SK-N-SH treated with all-trans-retinoic acid at 6 μM for 48 hours (cell line): ENCODE results near the gene MARCHF10.
A peak's percentile ranks its signal among the peaks of the same experiment; 100 is the strongest.

Source experiments
- ATAC-seq: fragments of 200-7000 bp; cut with Tn5 transposase; 3 replicates; pipeline ENCODE4 v1.9.1; 2020; ENCODE audit warnings: mild to moderate bottlenecking, moderate library complexity
- ARNTL ChIP-seq: fragments of 450-650 bp; formaldehyde crosslinking; IDR thresholded peaks from 2 replicates; pipeline ENCODE4 v1.5.0; 2020; ENCODE audit warnings: low read depth, mild to moderate bottlenecking, moderate library complexity, borderline replicate concordance
- BACH2 ChIP-seq: fragments of 250-450 bp; sonication (Bioruptor Pico); IDR thresholded peaks from 2 replicates; pipeline ENCODE4 v1.9.0; 2021; ENCODE audit warnings: mild to moderate bottlenecking, borderline replicate concordance
- CSDC2 ChIP-seq: fragments of 250-450 bp; sonication (Bioruptor Pico); IDR thresholded peaks from 2 replicates; pipeline ENCODE4 v1.5.0; 2020; ENCODE audit warnings: mild to moderate bottlenecking, moderate library complexity
- ESRRG ChIP-seq: fragments of 250-450 bp; sonication (Bioruptor Pico); IDR thresholded peaks from 2 replicates; pipeline ENCODE4 v1.6.1; 2021; ENCODE audit warnings: mild to moderate bottlenecking
- ISL1 ChIP-seq: fragments of 250-450 bp; sonication (Bioruptor Pico); IDR thresholded peaks from 2 replicates; pipeline ENCODE4 v2.1.2; 2022; ENCODE audit warnings: mild to moderate bottlenecking, moderate library complexity
- PPARA ChIP-seq: fragments of 250-450 bp; sonication (Bioruptor Pico); IDR thresholded peaks from 2 replicates; pipeline ENCODE4 v1.5.0; 2020; ENCODE audit warnings: mild to moderate bottlenecking, borderline replicate concordance
- RARB ChIP-seq: fragments of 250-450 bp; sonication (Bioruptor Pico); IDR thresholded peaks from 2 replicates; pipeline ENCODE4 v1.8.0; 2021; ENCODE audit warnings: mild to moderate bottlenecking, moderate library complexity
- SNAI2 ChIP-seq: fragments of 250-450 bp; sonication (Bioruptor Pico); IDR thresholded peaks from 2 replicates; pipeline ENCODE4 v1.5.0; 2020; ENCODE audit warnings: mild to moderate bottlenecking, moderate library complexity
- TOX ChIP-seq: fragments of 250-450 bp; sonication (Bioruptor Pico); IDR thresholded peaks from 2 replicates; pipeline ENCODE4 v1.8.0; 2021; ENCODE audit warnings: mild to moderate bottlenecking, moderate library complexity, borderline replicate concordance
- ZC3H10 ChIP-seq: fragments of 250-450 bp; sonication (Bioruptor Pico); IDR thresholded peaks from 2 replicates; pipeline ENCODE4 v1.5.1; 2021; ENCODE audit warnings: mild to moderate bottlenecking, moderate library complexity
- ZFP3 ChIP-seq: fragments of 250-450 bp; sonication (Bioruptor Pico); IDR thresholded peaks from 2 replicates; pipeline ENCODE4 v1.5.0; 2020; ENCODE audit warnings: mild to moderate bottlenecking, moderate library complexity
- ZFP30 ChIP-seq: fragments of 450-650 bp; formaldehyde crosslinking; IDR thresholded peaks from 2 replicates; pipeline ENCODE4 v1.5.0; 2022; ENCODE audit warnings: mild to moderate bottlenecking, moderate library complexity
- ZNF70 ChIP-seq: fragments of 450-650 bp; formaldehyde crosslinking; IDR thresholded peaks from 2 replicates; pipeline ENCODE4 v1.5.0; 2020; ENCODE audit warnings: mild to moderate bottlenecking, moderate library complexity
- ZNF8 ChIP-seq: fragments of 450-650 bp; formaldehyde crosslinking; IDR thresholded peaks from 2 replicates; pipeline ENCODE4 v1.5.0; 2020; ENCODE audit warnings: mild to moderate bottlenecking, moderate library complexity
- TF ChIP-seq, protein P1 (sequence below): fragments of 250-450 bp; sonication (Bioruptor Pico); IDR thresholded peaks from 2 replicates; pipeline ENCODE4 v1.5.0; 2020; ENCODE audit warnings: mild to moderate bottlenecking, moderate library complexity
- TF ChIP-seq, protein P2 (sequence below): fragments of 250-450 bp; sonication (Bioruptor Pico); IDR thresholded peaks from 2 replicates; pipeline ENCODE4 v1.5.1; 2021; ENCODE audit warnings: mild to moderate bottlenecking, moderate library complexity
- TF ChIP-seq, protein P3 (sequence below): fragments of 250-450 bp; sonication (Bioruptor Pico); IDR thresholded peaks from 2 replicates; pipeline ENCODE4 v1.8.0; 2020; ENCODE audit warnings: mild to moderate bottlenecking, moderate library complexity, borderline replicate concordance
- TF ChIP-seq, protein P4 (sequence below): fragments of 250-450 bp; sonication (Bioruptor Pico); IDR thresholded peaks from 2 replicates; pipeline ENCODE4 v1.5.1; 2020; ENCODE audit warnings: low read depth, mild to moderate bottlenecking, moderate library complexity
- TF ChIP-seq, protein P5 (sequence below): fragments of 250-450 bp; sonication (Bioruptor Pico); IDR thresholded peaks from 2 replicates; pipeline ENCODE4 v1.8.0; 2021; ENCODE audit warnings: low read depth, mild to moderate bottlenecking, moderate library complexity, borderline replicate concordance

The MARCHF10 gene

DNA sequence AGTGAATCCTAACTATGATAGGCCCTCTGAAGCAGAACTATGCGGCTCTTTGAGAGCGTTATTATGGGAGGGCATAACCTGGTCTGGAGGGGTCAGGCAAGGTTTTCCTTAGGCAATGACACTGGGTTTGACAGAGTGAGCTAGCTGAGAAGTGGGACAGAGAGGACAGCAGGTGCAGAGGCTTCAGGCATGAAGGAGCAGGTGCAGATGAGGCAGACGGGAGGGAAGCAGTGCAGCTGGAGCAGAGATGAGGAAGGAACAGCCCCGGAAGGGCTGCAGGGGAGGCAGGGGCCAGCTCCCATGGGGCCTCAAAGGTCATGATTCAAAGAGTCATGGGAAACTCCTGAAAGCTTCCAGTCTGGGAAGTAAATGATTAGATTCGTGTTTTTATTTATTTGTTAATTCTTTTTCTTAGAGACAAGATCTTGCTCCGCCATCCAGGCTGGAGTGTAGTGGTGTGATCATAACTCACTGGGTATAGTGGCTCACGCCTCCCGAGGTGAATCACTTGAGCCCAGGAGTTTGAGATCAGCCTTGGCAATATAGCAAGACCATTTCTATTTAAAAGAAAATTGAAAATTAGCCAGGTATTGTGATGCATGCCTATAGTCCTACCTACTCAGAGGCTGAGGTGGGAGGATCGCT is 5.4 kb downstream of the MARCHF10 start:
- TF ChIP-seq, protein P1, sequence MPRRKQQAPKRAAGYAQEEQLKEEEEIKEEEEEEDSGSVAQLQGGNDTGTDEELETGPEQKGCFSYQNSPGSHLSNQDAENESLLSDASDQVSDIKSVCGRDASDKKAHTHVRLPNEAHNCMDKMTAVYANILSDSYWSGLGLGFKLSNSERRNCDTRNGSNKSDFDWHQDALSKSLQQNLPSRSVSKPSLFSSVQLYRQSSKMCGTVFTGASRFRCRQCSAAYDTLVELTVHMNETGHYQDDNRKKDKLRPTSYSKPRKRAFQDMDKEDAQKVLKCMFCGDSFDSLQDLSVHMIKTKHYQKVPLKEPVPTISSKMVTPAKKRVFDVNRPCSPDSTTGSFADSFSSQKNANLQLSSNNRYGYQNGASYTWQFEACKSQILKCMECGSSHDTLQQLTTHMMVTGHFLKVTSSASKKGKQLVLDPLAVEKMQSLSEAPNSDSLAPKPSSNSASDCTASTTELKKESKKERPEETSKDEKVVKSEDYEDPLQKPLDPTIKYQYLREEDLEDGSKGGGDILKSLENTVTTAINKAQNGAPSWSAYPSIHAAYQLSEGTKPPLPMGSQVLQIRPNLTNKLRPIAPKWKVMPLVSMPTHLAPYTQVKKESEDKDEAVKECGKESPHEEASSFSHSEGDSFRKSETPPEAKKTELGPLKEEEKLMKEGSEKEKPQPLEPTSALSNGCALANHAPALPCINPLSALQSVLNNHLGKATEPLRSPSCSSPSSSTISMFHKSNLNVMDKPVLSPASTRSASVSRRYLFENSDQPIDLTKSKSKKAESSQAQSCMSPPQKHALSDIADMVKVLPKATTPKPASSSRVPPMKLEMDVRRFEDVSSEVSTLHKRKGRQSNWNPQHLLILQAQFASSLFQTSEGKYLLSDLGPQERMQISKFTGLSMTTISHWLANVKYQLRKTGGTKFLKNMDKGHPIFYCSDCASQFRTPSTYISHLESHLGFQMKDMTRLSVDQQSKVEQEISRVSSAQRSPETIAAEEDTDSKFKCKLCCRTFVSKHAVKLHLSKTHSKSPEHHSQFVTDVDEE (CRISPR knock-in tag): no peak
- TF ChIP-seq RARB (CRISPR knock-in tag) (no peak), ARNTL (CRISPR knock-in tag) (no peak), ISL1 (CRISPR knock-in tag) (no peak), ZFP3 (no peak)
- TF ChIP-seq, all 23 proteins: peak for 0

DNA sequence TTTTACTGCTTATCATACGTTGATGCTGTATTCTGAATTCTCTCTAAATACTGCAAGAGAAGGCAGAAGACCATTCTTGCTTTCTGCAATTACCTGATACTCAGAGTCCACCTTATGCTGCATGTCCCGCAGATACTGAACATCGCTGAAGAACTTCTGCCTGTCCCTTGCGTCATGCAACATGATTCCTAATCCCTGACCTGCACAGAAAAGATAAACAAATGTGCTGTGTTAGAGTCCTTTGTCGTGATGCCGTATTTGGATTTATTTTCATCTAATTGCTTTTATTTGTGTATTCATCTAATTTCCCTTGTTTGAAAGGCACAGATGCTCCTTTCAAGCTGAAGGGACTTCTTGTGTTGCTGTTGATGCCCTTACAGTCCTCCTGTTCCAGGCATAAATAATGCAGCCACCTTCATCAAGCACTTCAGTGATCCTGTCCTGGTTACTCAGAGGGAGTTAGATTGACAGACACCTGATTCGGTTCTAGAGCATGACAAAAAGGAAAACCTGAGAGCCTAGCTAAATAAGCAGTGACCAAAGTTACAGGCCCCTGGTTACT is 6.5 kb downstream of the MARCHF10 start:
- no peak for ATAC-seq
- TF ChIP-seq, protein P2, sequence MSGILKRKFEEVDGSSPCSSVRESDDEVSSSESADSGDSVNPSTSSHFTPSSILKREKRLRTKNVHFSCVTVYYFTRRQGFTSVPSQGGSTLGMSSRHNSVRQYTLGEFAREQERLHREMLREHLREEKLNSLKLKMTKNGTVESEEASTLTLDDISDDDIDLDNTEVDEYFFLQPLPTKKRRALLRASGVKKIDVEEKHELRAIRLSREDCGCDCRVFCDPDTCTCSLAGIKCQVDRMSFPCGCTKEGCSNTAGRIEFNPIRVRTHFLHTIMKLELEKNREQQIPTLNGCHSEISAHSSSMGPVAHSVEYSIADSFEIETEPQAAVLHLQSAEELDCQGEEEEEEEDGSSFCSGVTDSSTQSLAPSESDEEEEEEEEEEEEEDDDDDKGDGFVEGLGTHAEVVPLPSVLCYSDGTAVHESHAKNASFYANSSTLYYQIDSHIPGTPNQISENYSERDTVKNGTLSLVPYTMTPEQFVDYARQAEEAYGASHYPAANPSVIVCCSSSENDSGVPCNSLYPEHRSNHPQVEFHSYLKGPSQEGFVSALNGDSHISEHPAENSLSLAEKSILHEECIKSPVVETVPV (CRISPR knock-in tag): no peak
- TF ChIP-seq ZC3H10 (CRISPR knock-in tag) (no peak), ZNF8 (no peak), RARB (CRISPR knock-in tag) (no peak), SNAI2 (no peak)

More for the DNA sequence above, 5.4 kb downstream of the MARCHF10 start:
- no peak for ATAC-seq

DNA sequence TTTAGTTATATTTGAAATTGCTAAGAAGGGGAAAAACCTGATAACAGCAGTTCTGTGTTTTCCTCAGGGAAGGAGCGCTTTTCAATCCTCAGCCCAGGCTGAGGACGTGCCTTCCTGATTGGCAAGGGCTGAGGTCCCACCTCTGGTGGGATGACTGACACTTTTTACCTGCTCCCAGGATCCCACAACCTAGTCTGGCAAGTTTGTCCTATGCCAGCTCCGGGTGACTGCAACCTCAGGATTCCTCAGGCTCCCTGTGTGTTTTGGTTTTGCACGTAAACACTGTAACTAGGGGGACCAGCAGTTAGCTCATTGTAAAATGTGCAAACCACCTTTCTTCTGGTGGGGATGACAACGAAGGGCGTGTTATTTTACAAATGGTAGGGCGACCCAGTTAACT is 7.5 kb downstream of the MARCHF10 start:
- TF ChIP-seq, protein P3, sequence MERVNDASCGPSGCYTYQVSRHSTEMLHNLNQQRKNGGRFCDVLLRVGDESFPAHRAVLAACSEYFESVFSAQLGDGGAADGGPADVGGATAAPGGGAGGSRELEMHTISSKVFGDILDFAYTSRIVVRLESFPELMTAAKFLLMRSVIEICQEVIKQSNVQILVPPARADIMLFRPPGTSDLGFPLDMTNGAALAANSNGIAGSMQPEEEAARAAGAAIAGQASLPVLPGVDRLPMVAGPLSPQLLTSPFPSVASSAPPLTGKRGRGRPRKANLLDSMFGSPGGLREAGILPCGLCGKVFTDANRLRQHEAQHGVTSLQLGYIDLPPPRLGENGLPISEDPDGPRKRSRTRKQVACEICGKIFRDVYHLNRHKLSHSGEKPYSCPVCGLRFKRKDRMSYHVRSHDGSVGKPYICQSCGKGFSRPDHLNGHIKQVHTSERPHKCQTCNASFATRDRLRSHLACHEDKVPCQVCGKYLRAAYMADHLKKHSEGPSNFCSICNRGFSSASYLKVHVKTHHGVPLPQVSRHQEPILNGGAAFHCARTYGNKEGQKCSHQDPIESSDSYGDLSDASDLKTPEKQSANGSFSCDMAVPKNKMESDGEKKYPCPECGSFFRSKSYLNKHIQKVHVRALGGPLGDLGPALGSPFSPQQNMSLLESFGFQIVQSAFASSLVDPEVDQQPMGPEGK (CRISPR knock-in tag): no peak
- no peak for TF ChIP-seq ZNF70 (CRISPR knock-in tag)
- TF ChIP-seq ISL1 (CRISPR knock-in tag): no peak
- TF ChIP-seq ZC3H10 (CRISPR knock-in tag): no peak
- TF ChIP-seq, protein P1 (CRISPR knock-in tag): no peak
- TF ChIP-seq, protein P4, sequence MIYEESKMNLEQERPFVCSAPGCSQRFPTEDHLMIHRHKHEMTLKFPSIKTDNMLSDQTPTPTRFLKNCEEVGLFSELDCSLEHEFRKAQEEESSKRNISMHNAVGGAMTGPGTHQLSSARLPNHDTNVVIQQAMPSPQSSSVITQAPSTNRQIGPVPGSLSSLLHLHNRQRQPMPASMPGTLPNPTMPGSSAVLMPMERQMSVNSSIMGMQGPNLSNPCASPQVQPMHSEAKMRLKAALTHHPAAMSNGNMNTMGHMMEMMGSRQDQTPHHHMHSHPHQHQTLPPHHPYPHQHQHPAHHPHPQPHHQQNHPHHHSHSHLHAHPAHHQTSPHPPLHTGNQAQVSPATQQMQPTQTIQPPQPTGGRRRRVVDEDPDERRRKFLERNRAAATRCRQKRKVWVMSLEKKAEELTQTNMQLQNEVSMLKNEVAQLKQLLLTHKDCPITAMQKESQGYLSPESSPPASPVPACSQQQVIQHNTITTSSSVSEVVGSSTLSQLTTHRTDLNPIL (CRISPR knock-in tag): no peak
- TF ChIP-seq SNAI2: no peak
- no peak for TF ChIP-seq TOX
- no peak for TF ChIP-seq ESRRG (CRISPR knock-in tag)
- TF ChIP-seq PPARA (CRISPR knock-in tag): no peak
- TF ChIP-seq ZFP3: no peak
- no peak for TF ChIP-seq RARB (CRISPR knock-in tag)
- TF ChIP-seq CSDC2: no peak

DNA sequence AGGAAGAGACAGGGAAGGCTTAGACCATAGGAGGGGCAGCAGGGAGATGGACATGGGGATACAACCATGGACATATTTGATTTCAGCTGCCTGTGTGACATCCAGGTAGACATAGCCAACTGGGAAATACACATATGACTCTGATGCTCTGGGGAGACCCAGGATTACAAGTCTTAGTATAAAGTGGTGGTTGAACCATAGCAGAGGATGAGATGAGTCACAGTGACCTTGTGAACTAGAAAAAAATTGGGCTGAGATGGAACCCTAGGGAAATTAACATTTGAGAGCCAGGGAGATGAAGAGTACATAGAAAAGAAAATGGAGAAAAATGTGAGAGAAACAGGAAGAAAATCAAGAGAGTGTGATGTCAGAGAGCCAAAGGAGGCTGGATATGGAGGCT is 10.2 kb downstream of the MARCHF10 start:
- no peak for ATAC-seq
- TF ChIP-seq CSDC2: no peak
- TF ChIP-seq, protein P2 (CRISPR knock-in tag): no peak
- no peak for TF ChIP-seq BACH2 (CRISPR knock-in tag)
- TF ChIP-seq ZC3H10 (CRISPR knock-in tag): no peak
- TF ChIP-seq ZFP3: no peak
- TF ChIP-seq, protein P3 (CRISPR knock-in tag): no peak
- no peak for TF ChIP-seq ZFP30 (CRISPR knock-in tag)
- TF ChIP-seq, protein P5, sequence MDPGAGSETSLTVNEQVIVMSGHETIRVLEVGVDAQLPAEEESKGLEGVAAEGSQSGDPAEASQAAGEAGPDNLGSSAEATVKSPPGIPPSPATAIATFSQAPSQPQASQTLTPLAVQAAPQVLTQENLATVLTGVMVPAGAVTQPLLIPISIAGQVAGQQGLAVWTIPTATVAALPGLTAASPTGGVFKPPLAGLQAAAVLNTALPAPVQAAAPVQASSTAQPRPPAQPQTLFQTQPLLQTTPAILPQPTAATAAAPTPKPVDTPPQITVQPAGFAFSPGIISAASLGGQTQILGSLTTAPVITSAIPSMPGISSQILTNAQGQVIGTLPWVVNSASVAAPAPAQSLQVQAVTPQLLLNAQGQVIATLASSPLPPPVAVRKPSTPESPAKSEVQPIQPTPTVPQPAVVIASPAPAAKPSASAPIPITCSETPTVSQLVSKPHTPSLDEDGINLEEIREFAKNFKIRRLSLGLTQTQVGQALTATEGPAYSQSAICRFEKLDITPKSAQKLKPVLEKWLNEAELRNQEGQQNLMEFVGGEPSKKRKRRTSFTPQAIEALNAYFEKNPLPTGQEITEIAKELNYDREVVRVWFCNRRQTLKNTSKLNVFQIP (CRISPR knock-in tag): no peak

More for the DNA sequence above, 7.5 kb downstream of the MARCHF10 start:
- peak; percentile 49 for ATAC-seq
